BJ (cell line): Measurements from ENCODE around the gene NR2F1. TPM values are rescaled to one million over a fixed set of nuclear protein-coding genes. Genes with fewer than 3 reads are reported as not detected.

Experiments
- CTCF ChIA-PET: fragments of 350-600 bp; formaldehyde crosslinking; extraction: SDS; loops from one replicate; lab custom pipeline; 2021; ENCODE audit warnings: antibody characterized with exemption, inconsistent platforms; lab: Yijun Ruan, JAX
- POLR2A ChIA-PET: fragments of 300-600 bp; sonication (Branson Sonifier 250); formaldehyde crosslinking; extraction: SDS; loops from one replicate; lab custom pipeline; 2021; ENCODE audit warnings: antibody characterized with exemption; lab: Charles Lee
- DNase-seq: peaks from one replicate; pipeline ENCODE4 v3.0.0-alpha.2; 2011; ENCODE audit warnings: low read depth
- H3K27me3 ChIP-seq: 2 replicates; pipeline ENCODE4 v1.6.0; 2011; ENCODE audit warnings: low read length; ENCODE audit not compliant: control insufficient read depth, insufficient read depth
- H3K36me3 ChIP-seq: 2 replicates; pipeline ENCODE4 v1.5.1; 2011; ENCODE audit warnings: low read length; ENCODE audit not compliant: control insufficient read depth, insufficient read depth
- H3K4me3 ChIP-seq: 2 replicates; pipeline ENCODE4 v1.5.1; 2011; ENCODE audit warnings: low read depth, mild to moderate bottlenecking, control low read depth, low read length
- CTCF ChIP-seq: IDR thresholded peaks from 2 replicates; pipeline ENCODE4 v1.5.1; 2011; ENCODE audit warnings: low read depth, mild to moderate bottlenecking, control low read depth, inconsistent platforms, low read length, moderate library complexity; ENCODE audit not compliant: insufficient read depth
- polyA plus RNA-seq: library from polyadenylated mRNA; depleted of rRNA; stranded (reverse); fragments of >200 nt; gene quantifications from 2 replicates; pipeline ENCODE4 v1.2.3, GENCODE V29; 2011

NR2F1 gene
- polyA plus RNA-seq, 1 experiment = 39.4 TPM

GRCh38 chr5:93601071-93601801 is 18.2 kb downstream of the NR2F1 start:
- Histone ChIP-seq H3K27me3 (peaks cover 2% of the 10 kb centered on the region), H3K36me3 (no peaks in the 10 kb centered on the region; the same call in 1 of the 2 replicates), H3K4me3 (no peak overlapping the region)
- ChIA-PET CTCF (interaction anchor here (0.6 to 1.3 kb wide), 3 partner anchors 17 to 1959 kb away, joined by 3 to 5 read pairs (median 4); no protein-coding TSS in a partner anchor), POLR2A (no interaction called here)
- no peak for TF ChIP-seq CTCF
- DNase-seq = no peak

GRCh38 chr5:93601802-93602155 is 18.8 kb downstream of the NR2F1 start:
- peaks cover 2% of the 10 kb centered on the region for H3K27me3 ChIP-seq
- CTCF ChIA-PET = interaction anchor here (0.6 to 1.3 kb wide), 3 partner anchors 17 to 1960 kb away, joined by 3 to 5 read pairs (median 4); no protein-coding TSS in a partner anchor
- no peaks in the 10 kb centered on the region; the same call in 1 of the 2 replicates for H3K36me3 ChIP-seq
- POLR2A ChIA-PET = no interaction called here
- no peak overlapping the region for H3K4me3 ChIP-seq
- no peak for TF ChIP-seq CTCF
- DNase-seq = no peak

GRCh38 chr5:93602241-93603077 is 19.4 kb downstream of the NR2F1 start:
- H3K27me3 ChIP-seq = peaks cover 2% of the 10 kb centered on the region
- no peak for DNase-seq
- TF ChIP-seq CTCF = no peak
- CTCF ChIA-PET = interaction anchor here (0.9 to 1.3 kb wide), 2 partner anchors 18 to 199 kb away, joined by 4 read pairs; no protein-coding TSS in a partner anchor
- POLR2A ChIA-PET = no interaction called here
- H3K36me3 ChIP-seq = no peaks in the 10 kb centered on the region; the same call in 1 of the 2 replicates
- H3K4me3 ChIP-seq = no peak overlapping the region

GRCh38 chr5:93603078-93603792 is 20.2 kb downstream of the NR2F1 start:
- ChIA-PET POLR2A (no interaction called here), CTCF (interaction anchor here (0.9 kb wide), 1 partner anchor 198 kb away, joined by 4 read pairs; no protein-coding TSS in a partner anchor)
- Histone ChIP-seq H3K27me3 (peaks cover 2% of the 10 kb centered on the region), H3K4me3 (no peak overlapping the region), H3K36me3 (no peaks in the 10 kb centered on the region; the same call in 1 of the 2 replicates)
- DNase-seq = no peak
- TF ChIP-seq CTCF = no peak
